ENCODE measurements around the gene MTCL1. TPM values are rescaled to one million over a fixed set of nuclear protein-coding genes. Genes with fewer than 3 reads are reported as not detected.

MTCL1 gene
- total RNA-seq, 2 donors from 2014 or later = 15.3 to 27.7 TPM

GRCh38 chr18:8866679-8867078 lies 161.3 kb downstream of the MTCL1 start:
- no peak for TF ChIP-seq CTCF (IDR thresholded peaks at IDR 0.05)
- no peak for TF ChIP-seq POLR2A (IDR thresholded peaks at IDR 0.05)
- Histone ChIP-seq H3K27me3 (no peaks in the 10 kb centered on the region), H3K9me3 (no peaks in the 10 kb centered on the region), H3K4me1 (no peaks in the 10 kb centered on the region), H3K36me3 (replicated peaks in 1 of 2; ENCODE audit: insufficient read depth in 1 of 2, low read depth in 2 of 2) (no peaks in the 10 kb centered on the region), H3K27ac (no peak overlapping the region), H3K4me3 (no peak overlapping the region)
- no peak for ATAC-seq
- intact Hi-C loops (cut with DNase I) = no loop called here
- DNase-seq = no peak
- 89% methylated on average over 1 of the region's 1 CpG; no CpG with 5 or more reads in 1 of the 2 donors for WGBS, 2 donors

GRCh38 chr18:8868276-8868675 lies 162.9 kb downstream of the MTCL1 start:
- Histone ChIP-seq H3K4me1 (no peaks in the 10 kb centered on the region), H3K4me3 (no peak overlapping the region), H3K27ac (no peak overlapping the region), H3K36me3 (replicated peaks in 1 of 2; ENCODE audit: insufficient read depth in 1 of 2, low read depth in 2 of 2) (no peaks in the 10 kb centered on the region), H3K27me3 (no peaks in the 10 kb centered on the region), H3K9me3 (no peaks in the 10 kb centered on the region)
- ATAC-seq = no peak
- WGBS, 2 donors = 72 to 80% methylated on average over 4 of the region's 4 CpGs
- intact Hi-C loops (cut with DNase I) = no loop called here
- DNase-seq = no peak
- TF ChIP-seq CTCF (IDR thresholded peaks at IDR 0.05) = no peak
- no peak for TF ChIP-seq POLR2A (IDR thresholded peaks at IDR 0.05)

- H3K27ac ChIP-seq = no peak overlapping the region
- H3K4me3 ChIP-seq = no peak overlapping the region
- no peaks in the 10 kb centered on the region for H3K9me3 ChIP-seq
- intact Hi-C loops (cut with DNase I) = no loop called here
- WGBS, 2 donors = 79 to 90% methylated on average over 2 of the region's 2 CpGs
- no peaks in the 10 kb centered on the region for H3K4me1 ChIP-seq
- TF ChIP-seq POLR2A (IDR thresholded peaks at IDR 0.05) (no peak), CTCF (IDR thresholded peaks at IDR 0.05) (no peak)
- H3K27me3 ChIP-seq = no peaks in the 10 kb centered on the region
- DNase-seq (no peak), ATAC-seq (no peak)
- H3K36me3 ChIP-seq (replicated peaks in 1 of 2; ENCODE audit: insufficient read depth in 1 of 2, low read depth in 2 of 2) = no peaks in the 10 kb centered on the region
Observed at GRCh38 chr18:8868779-8869415, 163.5 kb downstream of the MTCL1 start.

- 72 to 87% methylated on average over 5 of the region's 5 CpGs for WGBS, 2 donors
- no peaks in the 10 kb centered on the region for H3K27me3 ChIP-seq
- DNase-seq (no peak), ATAC-seq (no peak)
- no peak overlapping the region for H3K27ac ChIP-seq
- no peaks in the 10 kb centered on the region for H3K4me1 ChIP-seq
- intact Hi-C loops (cut with DNase I) = no loop called here
- H3K4me3 ChIP-seq = no peak overlapping the region
- no peak for TF ChIP-seq POLR2A (IDR thresholded peaks at IDR 0.05)
- TF ChIP-seq CTCF (IDR thresholded peaks at IDR 0.05) = no peak
- H3K36me3 ChIP-seq (replicated peaks in 1 of 2; ENCODE audit: insufficient read depth in 1 of 2, low read depth in 2 of 2) = no peaks in the 10 kb centered on the region
- H3K9me3 ChIP-seq = no peaks in the 10 kb centered on the region
Observed at GRCh38 chr18:8869696-8870095, 164.3 kb downstream of the MTCL1 start.

GRCh38 chr18:8870528-8870927 lies 165.2 kb downstream of the MTCL1 start:
- no peaks in the 10 kb centered on the region for H3K27me3 ChIP-seq
- ATAC-seq = no peak
- TF ChIP-seq POLR2A (IDR thresholded peaks at IDR 0.05) (no peak), CTCF (IDR thresholded peaks at IDR 0.05) (no peak)
- no peak for DNase-seq
- H3K36me3 ChIP-seq (replicated peaks in 1 of 2; ENCODE audit: insufficient read depth in 1 of 2, low read depth in 2 of 2) = no peaks in the 10 kb centered on the region
- WGBS, 2 donors = 75 to 84% methylated on average over 5 of the region's 5 CpGs
- no peaks in the 10 kb centered on the region for H3K4me1 ChIP-seq
- H3K27ac ChIP-seq = no peak overlapping the region
- H3K4me3 ChIP-seq = no peak overlapping the region
- H3K9me3 ChIP-seq = no peaks in the 10 kb centered on the region
- intact Hi-C loops (cut with DNase I) = no loop called here
